Thoracic aorta (tissue), 2 donors: Measurements from ENCODE around the gene ZMYND19. TPM values are rescaled to one million over a fixed set of nuclear protein-coding genes. Genes with fewer than 3 reads are reported as not detected.
A peak's percentile ranks its signal among the peaks of the same experiment; 100 is the strongest.
"Not testable (repeated sequence)": the region's sequence is repeated elsewhere in the genome, so short reads cannot be mapped to it uniquely, and the experiment has no call there.

Experiments used
- ATAC-seq: fragments of 150-250 bp; one replicate; pipeline ENCODE4 v1.8.0; 2017; ENCODE audit warnings: low read depth; ENCODE audit not compliant: insufficient number of reproducible peaks, low FRiP score
- DNase-seq: peaks from one replicate; pipeline ENCODE4 v3.0.0-alpha.2; 2020; ENCODE audit warnings: low spot score
- H3K27ac ChIP-seq, 2 donors: fragments of 200-600 bp; sonication (generic); 1 replicate in 1 of 2; 2 replicates in 1 of 2; pipeline ENCODE4 v1.5.1; 2016; ENCODE audit warnings: mild to moderate bottlenecking in 2 of 2, moderate library complexity in 2 of 2
- H3K27me3 ChIP-seq: fragments of 200-600 bp; sonication (generic); replicated peaks from 2 replicates; pipeline ENCODE4 v1.6.0; 2016; ENCODE audit warnings: mild to moderate bottlenecking; ENCODE audit not compliant: insufficient read depth
- H3K36me3 ChIP-seq: fragments of 200-600 bp; sonication (generic); one replicate; pipeline ENCODE4 v1.5.1; 2016
- H3K4me1 ChIP-seq, 2 donors: fragments of 200-600 bp; sonication (generic); 1 replicate in 1 of 2; 2 replicates in 1 of 2; pipeline versions ENCODE4 v1.5.1 to v1.6.0; 2016; ENCODE audit warnings: low read depth in 2 of 2, mild to moderate bottlenecking in 1 of 2; ENCODE audit not compliant: control insufficient read depth in 1 of 2
- H3K4me3 ChIP-seq: fragments of 200-600 bp; sonication (generic); 2 replicates; pipeline ENCODE4 v1.5.1; 2016; ENCODE audit warnings: mild to moderate bottlenecking
- H3K9me3 ChIP-seq: fragments of 200-600 bp; sonication (generic); 2 replicates; pipeline ENCODE4 v1.5.1; 2016
- total RNA-seq, 2 donors: library from RNA; depleted of rRNA; stranded (reverse); fragments of >200 nt; gene quantifications; one replicate each; pipeline versions ENCODE4 v1.1.0 to v1.2.3, GENCODE V29; 2016
- TF ChIP-seq, protein P1 (sequence below): fragments of 200-600 bp; sonication (generic); IDR thresholded peaks from one replicate; pipeline ENCODE4 v1.5.1; 2019; ENCODE audit warnings: antibody characterized with exemption

ZMYND19 gene
- total RNA-seq, 2 donors from 2014 or later = 10.8 to 14.1 TPM

DNA sequence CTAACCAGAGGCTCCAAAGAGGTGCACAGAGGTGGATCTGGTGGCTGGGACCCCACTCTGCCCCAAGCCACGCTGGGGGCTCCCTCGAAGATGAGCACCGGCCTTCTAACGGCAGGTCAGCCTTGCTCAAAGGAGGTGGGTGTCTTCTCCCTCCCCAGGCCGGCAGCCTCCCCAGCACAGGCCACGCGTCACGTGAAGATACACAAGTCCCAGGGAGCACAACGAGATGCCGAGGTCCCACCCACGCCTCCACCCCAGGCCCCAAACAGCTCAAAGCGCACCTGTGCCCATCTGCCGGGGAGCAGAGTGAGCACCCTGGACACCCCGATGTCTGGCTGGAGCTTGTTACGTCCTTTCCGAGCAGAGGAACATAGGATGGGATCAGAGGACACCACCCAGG, 52.3 kb downstream of the ZMYND19 start:
- TF ChIP-seq, protein P1, sequence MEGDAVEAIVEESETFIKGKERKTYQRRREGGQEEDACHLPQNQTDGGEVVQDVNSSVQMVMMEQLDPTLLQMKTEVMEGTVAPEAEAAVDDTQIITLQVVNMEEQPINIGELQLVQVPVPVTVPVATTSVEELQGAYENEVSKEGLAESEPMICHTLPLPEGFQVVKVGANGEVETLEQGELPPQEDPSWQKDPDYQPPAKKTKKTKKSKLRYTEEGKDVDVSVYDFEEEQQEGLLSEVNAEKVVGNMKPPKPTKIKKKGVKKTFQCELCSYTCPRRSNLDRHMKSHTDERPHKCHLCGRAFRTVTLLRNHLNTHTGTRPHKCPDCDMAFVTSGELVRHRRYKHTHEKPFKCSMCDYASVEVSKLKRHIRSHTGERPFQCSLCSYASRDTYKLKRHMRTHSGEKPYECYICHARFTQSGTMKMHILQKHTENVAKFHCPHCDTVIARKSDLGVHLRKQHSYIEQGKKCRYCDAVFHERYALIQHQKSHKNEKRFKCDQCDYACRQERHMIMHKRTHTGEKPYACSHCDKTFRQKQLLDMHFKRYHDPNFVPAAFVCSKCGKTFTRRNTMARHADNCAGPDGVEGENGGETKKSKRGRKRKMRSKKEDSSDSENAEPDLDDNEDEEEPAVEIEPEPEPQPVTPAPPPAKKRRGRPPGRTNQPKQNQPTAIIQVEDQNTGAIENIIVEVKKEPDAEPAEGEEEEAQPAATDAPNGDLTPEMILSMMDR = no peak
- no peaks in the 10 kb centered on the region for H3K9me3 ChIP-seq
- H3K27ac ChIP-seq = no peak overlapping the region
- DNase-seq (no peak), ATAC-seq (no peak)
- H3K4me3 ChIP-seq = no peak overlapping the region
- peaks cover 0 to 8% of the 10 kb centered on the region in 2 donors for H3K4me1 ChIP-seq
- H3K36me3 ChIP-seq = peaks cover 10% of the 10 kb centered on the region
- no peaks in the 10 kb centered on the region for H3K27me3 ChIP-seq

DNA sequence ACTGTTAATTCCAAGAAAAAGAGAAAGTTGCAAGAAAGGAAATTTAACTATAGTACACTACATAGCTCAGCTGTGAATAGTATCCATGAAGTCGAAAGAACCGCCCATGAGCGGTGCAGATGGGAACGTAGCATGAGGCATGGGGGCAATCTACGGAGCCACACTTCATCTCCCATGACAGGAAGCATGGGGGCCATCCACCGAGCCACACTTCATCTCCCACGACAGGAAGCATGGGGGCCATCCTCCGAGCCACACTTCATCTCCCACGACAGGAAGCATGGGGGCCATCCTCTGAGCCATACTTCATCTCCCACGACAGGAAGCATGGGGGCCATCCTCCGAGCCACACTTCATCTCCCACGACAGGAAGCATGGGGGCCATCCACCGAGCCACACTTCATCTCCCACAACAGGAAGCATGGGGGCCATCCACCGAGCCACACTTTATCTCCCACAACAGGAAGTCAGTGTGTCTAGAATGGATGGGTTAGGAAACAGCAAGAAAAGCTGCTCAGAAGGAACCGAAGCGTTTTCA, 53.6 kb downstream of the ZMYND19 start:
- not testable (repeated sequence) for H3K9me3 ChIP-seq, H3K36me3 ChIP-seq, H3K27me3 ChIP-seq, H3K4me1 ChIP-seq, H3K4me3 ChIP-seq, ATAC-seq, DNase-seq, H3K27ac ChIP-seq

DNA sequence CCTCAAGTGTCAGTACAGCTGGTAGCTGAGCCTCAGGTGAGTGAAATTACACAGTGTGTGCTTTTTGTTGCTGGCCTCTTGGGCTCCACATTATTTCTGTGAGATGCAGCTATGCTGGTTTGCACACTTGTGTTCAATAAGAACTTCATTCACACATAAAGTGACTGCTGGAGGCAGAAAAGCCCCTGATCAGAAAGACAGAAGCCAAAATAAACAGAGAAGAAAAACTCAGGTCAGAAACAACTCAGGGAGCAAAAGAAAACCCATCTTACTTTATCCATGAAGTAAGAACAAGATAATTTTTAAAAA, 55.2 kb downstream of the ZMYND19 start:
- H3K4me1 ChIP-seq = peaks cover 0 to 8% of the 10 kb centered on the region in 2 donors
- H3K27me3 ChIP-seq = no peaks in the 10 kb centered on the region
- DNase-seq (no peak), ATAC-seq (no peak)
- H3K4me3 ChIP-seq = no peak overlapping the region
- H3K9me3 ChIP-seq = no peaks in the 10 kb centered on the region
- H3K27ac ChIP-seq = no peak overlapping the region
- H3K36me3 ChIP-seq = peaks cover 3% of the 10 kb centered on the region
- TF ChIP-seq, protein P1 = no peak

GRCh38 chr9:137534256-137535119, 55.8 kb downstream of the ZMYND19 start:
- Histone ChIP-seq H3K27ac (no peak overlapping the region), H3K4me3 (no peak overlapping the region), H3K36me3 (peaks cover 3% of the 10 kb centered on the region), H3K9me3 (no peaks in the 10 kb centered on the region), H3K4me1 (peaks cover 0 to 8% of the 10 kb centered on the region in 2 donors), H3K27me3 (no peaks in the 10 kb centered on the region)
- DNase-seq (no peak), ATAC-seq (peak; percentile 65)
- TF ChIP-seq, protein P1 = peak; percentile 52

- H3K9me3 ChIP-seq, H3K4me3 ChIP-seq, H3K27me3 ChIP-seq, H3K36me3 ChIP-seq, DNase-seq, ATAC-seq, H3K4me1 ChIP-seq, H3K27ac ChIP-seq: not testable (repeated sequence)
Observed at GRCh38 chr9:137532891-137533468, 57.3 kb downstream of the ZMYND19 start.

Other genes with a start within 250 kb of the ZMYND19 start
- 10 to 100 TPM; 22.7 to 29.4 TPM for gene EXD3, start 167.3 kb downstream of the ZMYND19 start, total RNA-seq
- 1 to 10 TPM; 3.5 to 9.6 TPM for gene NOXA1, start 167.1 kb downstream of the ZMYND19 start, total RNA-seq
- gene ENTPD8, start 149.2 kb downstream of the ZMYND19 start, total RNA-seq = not detected
- 100 to 1,000 TPM; 168 to 251 TPM for gene NSMF, start 131.2 kb downstream of the ZMYND19 start, total RNA-seq
- gene PNPLA7, start 40.1 kb downstream of the ZMYND19 start, total RNA-seq = 10 to 100 TPM; 12.7 to 21.4 TPM
- gene MRPL41, start 38.6 kb downstream of the ZMYND19 start, total RNA-seq = 10 to 100 TPM; 23.5 to 54.3 TPM
- 10 to 100 TPM; 36.8 to 43.7 TPM for gene DPH7, start 11.6 kb downstream of the ZMYND19 start, total RNA-seq
- gene ARRDC1, start 15.2 kb upstream of the ZMYND19 start, total RNA-seq = 10 to 100 TPM; 40.5 to 56.4 TPM
- 100 to 1,000 TPM in 1 of 2 donors, 10 to 100 TPM in 1; 67.6 to 150 TPM for gene EHMT1, start 28.5 kb upstream of the ZMYND19 start, total RNA-seq